ENCODE results near the gene PRPF19.

- TF ChIP-seq, protein P1, sequence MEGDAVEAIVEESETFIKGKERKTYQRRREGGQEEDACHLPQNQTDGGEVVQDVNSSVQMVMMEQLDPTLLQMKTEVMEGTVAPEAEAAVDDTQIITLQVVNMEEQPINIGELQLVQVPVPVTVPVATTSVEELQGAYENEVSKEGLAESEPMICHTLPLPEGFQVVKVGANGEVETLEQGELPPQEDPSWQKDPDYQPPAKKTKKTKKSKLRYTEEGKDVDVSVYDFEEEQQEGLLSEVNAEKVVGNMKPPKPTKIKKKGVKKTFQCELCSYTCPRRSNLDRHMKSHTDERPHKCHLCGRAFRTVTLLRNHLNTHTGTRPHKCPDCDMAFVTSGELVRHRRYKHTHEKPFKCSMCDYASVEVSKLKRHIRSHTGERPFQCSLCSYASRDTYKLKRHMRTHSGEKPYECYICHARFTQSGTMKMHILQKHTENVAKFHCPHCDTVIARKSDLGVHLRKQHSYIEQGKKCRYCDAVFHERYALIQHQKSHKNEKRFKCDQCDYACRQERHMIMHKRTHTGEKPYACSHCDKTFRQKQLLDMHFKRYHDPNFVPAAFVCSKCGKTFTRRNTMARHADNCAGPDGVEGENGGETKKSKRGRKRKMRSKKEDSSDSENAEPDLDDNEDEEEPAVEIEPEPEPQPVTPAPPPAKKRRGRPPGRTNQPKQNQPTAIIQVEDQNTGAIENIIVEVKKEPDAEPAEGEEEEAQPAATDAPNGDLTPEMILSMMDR (IDR thresholded peaks at IDR 0.05): no peak
- TF ChIP-seq POLR2AphosphoS5 (IDR thresholded peaks at IDR 0.05): no peak
Measured at GRCh38 chr11:60939301-60939700, 32.9 kb upstream of the PRPF19 start.

Measured in esophagus muscularis mucosa (tissue), 3 donors.